H9 (cell line): ENCODE data around the gene PRAC2. TPM values are rescaled to one million over a fixed set of nuclear protein-coding genes. Genes with fewer than 3 reads are reported as not detected.

ENCODE experiments used
- DNase-seq: peaks from one replicate; pipeline ENCODE4 v3.0.0-alpha.2; 2017
- H2AFZ ChIP-seq: one replicate; pipeline ENCODE4 v1.6.1; 2013; ENCODE audit warnings: mild to moderate bottlenecking, low read length, control low read depth, moderate library complexity
- H2AK5ac ChIP-seq: 2 replicates; pipeline ENCODE4 v1.6.1; 2013; ENCODE audit warnings: low read length, control low read depth, mixed read lengths; ENCODE audit not compliant: insufficient read length
- H2BK120ac ChIP-seq: one replicate; pipeline ENCODE4 v1.6.1; 2013; ENCODE audit warnings: low read depth, mild to moderate bottlenecking, low read length, control low read depth, inconsistent platforms; ENCODE audit not compliant: poor library complexity, severe bottlenecking
- H2BK12ac ChIP-seq: 2 replicates; pipeline ENCODE4 v1.6.1; 2013; ENCODE audit warnings: low read length, control low read depth, mixed read lengths, low read depth; ENCODE audit not compliant: insufficient read length
- H2BK15ac ChIP-seq: 2 replicates; pipeline ENCODE4 v1.6.1; 2013; ENCODE audit warnings: low read depth, low read length, control low read depth
- H2BK20ac ChIP-seq: one replicate; pipeline ENCODE4 v1.6.1; 2013; ENCODE audit warnings: low read depth, mild to moderate bottlenecking, low read length, control low read depth, inconsistent platforms; ENCODE audit not compliant: poor library complexity, severe bottlenecking
- H2BK5ac ChIP-seq: 2 replicates; pipeline ENCODE4 v1.6.1; 2013; ENCODE audit warnings: low read length, control low read depth, mixed read lengths; ENCODE audit not compliant: insufficient read length
- H3K14ac ChIP-seq: 2 replicates; pipeline ENCODE4 v1.6.1; 2013; ENCODE audit warnings: low read length, control low read depth; ENCODE audit not compliant: insufficient read depth
- H3K18ac ChIP-seq: 2 replicates; pipeline ENCODE4 v1.6.1; 2013; ENCODE audit warnings: low read depth, mild to moderate bottlenecking, mixed read lengths, low read length, control low read depth; ENCODE audit not compliant: insufficient read length
- H3K23ac ChIP-seq: 2 replicates; pipeline ENCODE4 v1.6.1; 2013; ENCODE audit warnings: low read length, control low read depth, mixed read lengths, low read depth; ENCODE audit not compliant: insufficient read length
- H3K23me2 ChIP-seq: 2 replicates; pipeline ENCODE4 v1.6.1; 2013; ENCODE audit warnings: low read depth, mild to moderate bottlenecking, mixed read lengths, low read length, control low read depth; ENCODE audit not compliant: insufficient read length, poor library complexity, severe bottlenecking
- H3K27ac ChIP-seq: 2 replicates; pipeline ENCODE4 v1.5.1; 2013; ENCODE audit warnings: low read length, control low read depth, mixed read lengths, low read depth; ENCODE audit not compliant: insufficient read length
- H3K27me3 ChIP-seq: 2 replicates; pipeline ENCODE4 v1.6.1; 2013; ENCODE audit warnings: low read length, control low read depth, inconsistent platforms; ENCODE audit not compliant: insufficient read depth
- H3K4ac ChIP-seq: 2 replicates; pipeline ENCODE4 v1.6.1; 2013; ENCODE audit warnings: low read depth, mild to moderate bottlenecking, control low read depth, inconsistent platforms, low read length, moderate library complexity
- H3K4me1 ChIP-seq: 2 replicates; pipeline ENCODE4 v1.6.1; 2013; ENCODE audit warnings: low read length, control low read depth, inconsistent platforms; ENCODE audit not compliant: insufficient read depth
- H3K4me2 ChIP-seq: 2 replicates; pipeline ENCODE4 v1.6.1; 2013; ENCODE audit warnings: low read length, control low read depth, mixed read lengths; ENCODE audit not compliant: insufficient read length, insufficient read depth
- H3K56ac ChIP-seq: 2 replicates; pipeline ENCODE4 v1.6.1; 2013; ENCODE audit warnings: low read depth, mild to moderate bottlenecking, mixed read lengths, low read length, control low read depth; ENCODE audit not compliant: insufficient read length
- H3K79me1 ChIP-seq: 2 replicates; pipeline ENCODE4 v1.6.1; 2013; ENCODE audit warnings: low read depth, mild to moderate bottlenecking, moderate library complexity, low read length, control low read depth, inconsistent platforms; ENCODE audit not compliant: insufficient read depth, poor library complexity, severe bottlenecking
- H3K79me2 ChIP-seq: 2 replicates; pipeline ENCODE4 v1.6.1; 2013; ENCODE audit warnings: low read length, control low read depth, inconsistent platforms; ENCODE audit not compliant: insufficient read depth
- H3K9ac ChIP-seq: 2 replicates; pipeline ENCODE4 v1.6.1; 2013; ENCODE audit warnings: low read length, control low read depth, mixed read lengths; ENCODE audit not compliant: insufficient read length; ENCODE audit errors: extremely low read depth
- H3K9me3 ChIP-seq: one replicate; pipeline ENCODE4 v1.6.1; 2013; ENCODE audit warnings: low read depth, low read length, inconsistent platforms; ENCODE audit not compliant: control insufficient read depth
- H3T11ph ChIP-seq: one replicate; pipeline ENCODE4 v1.6.1; 2013; ENCODE audit warnings: mild to moderate bottlenecking, low read length, control low read depth, inconsistent platforms
- H4K20me1 ChIP-seq: one replicate; pipeline ENCODE4 v1.6.1; 2013; ENCODE audit not compliant: control insufficient read depth, insufficient read length, insufficient read depth
- H4K5ac ChIP-seq: 2 replicates; pipeline ENCODE4 v1.6.1; 2013; ENCODE audit warnings: low read depth, mild to moderate bottlenecking, mixed read lengths, low read length, control low read depth; ENCODE audit not compliant: insufficient read length
- H4K8ac ChIP-seq: replicated peaks from 2 replicates; pipeline ENCODE4 v1.6.1; 2013; ENCODE audit warnings: low read length, control low read depth, mixed read lengths, low read depth; ENCODE audit not compliant: insufficient read length
- H4K91ac ChIP-seq: 2 replicates; pipeline ENCODE4 v1.6.1; 2013; ENCODE audit warnings: low read depth, mild to moderate bottlenecking, moderate library complexity, mixed read lengths, low read length, control low read depth; ENCODE audit not compliant: insufficient read length
- H3K27ac Mint-ChIP-seq, 3 experiments: 2 replicates in 2 of 3; 3 replicates in 1 of 3; pipeline ENCODE4 v1.8.0; 2020 to 2021; ENCODE audit warnings: mixed read lengths in 3 of 3, mild to moderate bottlenecking in 1 of 3, moderate library complexity in 1 of 3
- H3K27me3 Mint-ChIP-seq: 2 replicates; pipeline ENCODE4 v1.8.0; 2021; ENCODE audit warnings: low read depth, mild to moderate bottlenecking, moderate library complexity, mixed read lengths
- H3K36me3 Mint-ChIP-seq, 3 experiments: 2 replicates in 2 of 3; 3 replicates in 1 of 3; pipeline ENCODE4 v1.8.0; 2020 to 2021; ENCODE audit warnings: low read depth in 3 of 3, mixed read lengths in 3 of 3; ENCODE audit not compliant: insufficient read depth in 1 of 3
- H3K4me1 Mint-ChIP-seq, 2 experiments: 2 replicates each; pipeline ENCODE4 v1.8.0; 2020; ENCODE audit warnings: mixed read lengths in 2 of 2
- H3K4me3 Mint-ChIP-seq, 2 experiments: 2 replicates in 1 of 2; 3 replicates in 1 of 2; pipeline ENCODE4 v1.8.0; 2020 to 2021; ENCODE audit warnings: mild to moderate bottlenecking in 2 of 2, mixed read lengths in 2 of 2, moderate library complexity in 1 of 2
- H3K9me3 Mint-ChIP-seq, 2 experiments: 2 replicates in 1 of 2; 3 replicates in 1 of 2; pipeline ENCODE4 v1.8.0; 2020; ENCODE audit warnings: mild to moderate bottlenecking in 2 of 2, mixed read lengths in 2 of 2, moderate library complexity in 1 of 2
- CTCF ChIP-seq: fragments of 200-600 bp; sonication (generic); conservative IDR thresholded peaks from 3 replicates; pipeline ENCODE4 v1.8.0; 2021; ENCODE audit warnings: antibody characterized with exemption, mild to moderate bottlenecking
- WGBS: extraction: QIAGEN DNeasy Blood & Tissue Kit; methylation state at CpG from one replicate; pipeline ENCODE4 v1.1.7; 2013; ENCODE audit warnings: missing lambda C conversion rate, low lambda C conversion rate, mixed read lengths; ENCODE audit not compliant: insufficient read length; ENCODE audit errors: extremely low coverage; 5-methylcytosine and 5-hydroxymethylcytosine counted together
- total RNA-seq: library from RNA; stranded (reverse); gene quantifications from 2 replicates; pipeline ENCODE4 v1.2.1, GENCODE V29; 2021

The PRAC2 gene
- total RNA-seq, 1 experiment from 2014 or later: not detected

DNA sequence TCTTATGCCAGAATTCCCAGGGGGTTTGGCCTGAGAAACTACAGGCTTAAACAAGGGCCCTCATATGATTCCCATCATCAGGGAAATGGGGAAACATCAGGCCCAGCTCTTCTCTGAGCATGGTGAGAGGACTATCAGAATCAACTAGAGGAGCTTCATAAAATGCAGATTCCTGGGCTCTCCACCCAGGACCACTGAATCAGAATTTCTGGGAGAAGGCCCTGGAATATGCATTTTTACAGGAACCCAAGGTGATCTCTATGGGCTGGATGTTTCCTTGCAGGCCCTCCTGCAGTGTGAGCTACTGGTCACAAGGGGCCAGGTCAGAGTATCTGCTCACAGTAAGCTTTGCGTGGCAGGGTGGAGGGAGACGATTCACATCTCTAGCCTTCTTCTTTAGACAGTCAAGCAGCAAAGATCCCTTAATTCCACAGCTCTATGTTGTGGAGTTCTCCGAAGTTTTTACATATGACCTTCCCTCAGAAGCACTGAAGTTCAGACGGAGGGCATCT is 44.3 kb downstream of the PRAC2 start:
- Histone ChIP-seq H3K9me3 (no peaks in the 10 kb centered on the region), H2BK12ac (no peak overlapping the region), H3K4me1 (no peaks in the 10 kb centered on the region), H3K14ac (no peak overlapping the region), H4K20me1 (no peaks in the 10 kb centered on the region), H2BK120ac (no peak overlapping the region), H2BK5ac (no peak overlapping the region), H3K79me2 (no peaks in the 10 kb centered on the region), H3K27ac (no peak overlapping the region), H2BK20ac (no peak overlapping the region), H3K18ac (no peak overlapping the region), H3K4ac (no peak overlapping the region), H3K4me2 (no peak overlapping the region), H4K91ac (no peak overlapping the region), H3K9ac (no peak overlapping the region), H3K23me2 (no peaks in the 10 kb centered on the region), H2BK15ac (no peak overlapping the region), H3K79me1 (no peaks in the 10 kb centered on the region), H4K8ac (no peak overlapping the region), H3T11ph (no peak overlapping the region), H4K5ac (no peak overlapping the region), H3K56ac (no peak overlapping the region), H3K23ac (no peak overlapping the region), H3K27me3 (peaks cover 3% of the 10 kb centered on the region; the same call in 1 of the 2 replicates), H2AFZ (no peak overlapping the region), H2AK5ac (no peak overlapping the region)
- H3K27me3 Mint-ChIP-seq: peaks cover 90% of the 10 kb centered on the region
- no peaks in the 10 kb centered on the region for H3K9me3 Mint-ChIP-seq
- DNase-seq: no peak
- H3K36me3 Mint-ChIP-seq: no peaks in the 10 kb centered on the region
- TF ChIP-seq CTCF: no peak; the same call in 2 of the 3 replicates
- H3K27ac Mint-ChIP-seq: no peak overlapping the region; a peak in 1 of 7 replicates
- no peaks in the 10 kb centered on the region for H3K4me1 Mint-ChIP-seq
- no CpG with 5 or more reads among the region's 4 CpGs for WGBS
- no peak overlapping the region for H3K4me3 Mint-ChIP-seq
